Osteocyte (in vitro differentiated cells): ENCODE measurements around the gene CCDC158. TPM values are rescaled to one million over a fixed set of nuclear protein-coding genes. Genes with fewer than 3 reads are reported as not detected.

Experiments
- DNase-seq: peaks from one replicate; pipeline ENCODE4 v3.0.0; 2021; ENCODE audit warnings: mixed read lengths; ENCODE audit not compliant: unreplicated experiment; ENCODE audit errors: extremely low spot score
- H3K27ac Mint-ChIP-seq: one replicate; pipeline ENCODE4 v1.8.0; 2021; ENCODE audit warnings: mild to moderate bottlenecking, mixed read lengths; ENCODE audit not compliant: unreplicated experiment
- H3K27me3 Mint-ChIP-seq: one replicate; pipeline ENCODE4 v1.8.0; 2021; ENCODE audit warnings: mixed read lengths; ENCODE audit not compliant: unreplicated experiment
- H3K36me3 Mint-ChIP-seq: one replicate; pipeline ENCODE4 v1.8.0; 2021; ENCODE audit warnings: mixed read lengths; ENCODE audit not compliant: unreplicated experiment
- H3K4me1 Mint-ChIP-seq: one replicate; pipeline ENCODE4 v1.8.0; 2021; ENCODE audit warnings: mixed read lengths; ENCODE audit not compliant: unreplicated experiment
- H3K4me3 Mint-ChIP-seq: one replicate; pipeline ENCODE4 v1.8.0; 2021; ENCODE audit warnings: mild to moderate bottlenecking, moderate library complexity, mixed read lengths; ENCODE audit not compliant: unreplicated experiment
- H3K9me3 Mint-ChIP-seq: one replicate; pipeline ENCODE4 v1.8.0; 2021; ENCODE audit warnings: mixed read lengths; ENCODE audit not compliant: unreplicated experiment
- total RNA-seq: library from RNA; stranded (reverse); gene quantifications from 2 replicates; pipeline ENCODE4 v1.2.1, GENCODE V29; 2021
- TF ChIP-seq, protein P1 (sequence below): fragments of 200-600 bp; sonication (generic); IDR thresholded peaks from 2 replicates; pipeline ENCODE4 v1.5.0; 2021; ENCODE audit warnings: antibody characterized with exemption, mild to moderate bottlenecking, moderate library complexity

Gene CCDC158
- total RNA-seq, 1 donor from 2014 or later: not detected

DNA sequence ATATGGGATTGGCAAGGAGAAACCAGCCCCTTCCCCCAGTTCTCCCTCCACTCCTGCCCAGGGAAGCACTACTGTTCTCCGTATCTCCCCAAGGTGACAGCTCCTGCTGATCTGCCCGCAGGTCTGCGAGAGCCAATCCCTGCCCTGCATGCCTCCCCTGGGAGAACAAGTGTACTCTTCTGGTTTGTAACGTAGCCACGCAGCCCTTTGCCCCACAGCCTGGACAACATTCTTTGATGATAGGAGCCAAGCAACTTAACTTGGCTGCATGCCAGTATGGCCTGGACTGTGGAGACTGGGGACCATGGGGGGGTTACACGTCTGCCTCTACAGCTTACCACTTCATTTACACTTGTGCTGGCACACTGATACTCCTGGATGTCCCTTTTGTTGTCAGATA, 112.4 kb downstream of the CCDC158 start:
- no peak overlapping the region for H3K27ac Mint-ChIP-seq
- no peaks in the 10 kb centered on the region for H3K27me3 Mint-ChIP-seq
- no peak for DNase-seq
- TF ChIP-seq, protein P1, sequence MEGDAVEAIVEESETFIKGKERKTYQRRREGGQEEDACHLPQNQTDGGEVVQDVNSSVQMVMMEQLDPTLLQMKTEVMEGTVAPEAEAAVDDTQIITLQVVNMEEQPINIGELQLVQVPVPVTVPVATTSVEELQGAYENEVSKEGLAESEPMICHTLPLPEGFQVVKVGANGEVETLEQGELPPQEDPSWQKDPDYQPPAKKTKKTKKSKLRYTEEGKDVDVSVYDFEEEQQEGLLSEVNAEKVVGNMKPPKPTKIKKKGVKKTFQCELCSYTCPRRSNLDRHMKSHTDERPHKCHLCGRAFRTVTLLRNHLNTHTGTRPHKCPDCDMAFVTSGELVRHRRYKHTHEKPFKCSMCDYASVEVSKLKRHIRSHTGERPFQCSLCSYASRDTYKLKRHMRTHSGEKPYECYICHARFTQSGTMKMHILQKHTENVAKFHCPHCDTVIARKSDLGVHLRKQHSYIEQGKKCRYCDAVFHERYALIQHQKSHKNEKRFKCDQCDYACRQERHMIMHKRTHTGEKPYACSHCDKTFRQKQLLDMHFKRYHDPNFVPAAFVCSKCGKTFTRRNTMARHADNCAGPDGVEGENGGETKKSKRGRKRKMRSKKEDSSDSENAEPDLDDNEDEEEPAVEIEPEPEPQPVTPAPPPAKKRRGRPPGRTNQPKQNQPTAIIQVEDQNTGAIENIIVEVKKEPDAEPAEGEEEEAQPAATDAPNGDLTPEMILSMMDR: no peak
- H3K9me3 Mint-ChIP-seq: no peaks in the 10 kb centered on the region
- peaks cover 11% of the 10 kb centered on the region for H3K36me3 Mint-ChIP-seq
- H3K4me3 Mint-ChIP-seq: no peak overlapping the region
- H3K4me1 Mint-ChIP-seq: peaks cover 11% of the 10 kb centered on the region

DNA sequence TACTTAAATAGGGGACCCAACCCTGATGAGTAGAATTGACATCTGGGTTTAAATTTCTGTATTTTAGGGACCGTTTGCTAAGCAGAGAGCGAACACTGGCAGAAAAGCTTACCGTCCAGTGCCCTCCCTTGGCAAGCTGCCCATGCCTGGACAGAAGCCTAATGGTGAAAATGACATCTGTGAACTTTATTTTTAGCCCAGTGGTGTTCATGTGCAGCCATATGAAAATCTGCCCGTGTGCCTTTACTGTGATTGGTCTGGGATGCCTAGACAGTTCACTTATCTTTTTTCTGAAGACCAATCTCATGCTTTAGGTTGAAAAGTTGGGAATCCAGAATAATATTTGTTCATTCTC, 113.3 kb downstream of the CCDC158 start:
- peaks cover 11% of the 10 kb centered on the region for H3K4me1 Mint-ChIP-seq
- no peaks in the 10 kb centered on the region for H3K9me3 Mint-ChIP-seq
- no peak overlapping the region for H3K27ac Mint-ChIP-seq
- H3K36me3 Mint-ChIP-seq: peaks cover 11% of the 10 kb centered on the region
- H3K27me3 Mint-ChIP-seq: no peaks in the 10 kb centered on the region
- DNase-seq: no peak
- H3K4me3 Mint-ChIP-seq: peak overlapping the region; percentile 87
- TF ChIP-seq, protein P1: no peak

DNA sequence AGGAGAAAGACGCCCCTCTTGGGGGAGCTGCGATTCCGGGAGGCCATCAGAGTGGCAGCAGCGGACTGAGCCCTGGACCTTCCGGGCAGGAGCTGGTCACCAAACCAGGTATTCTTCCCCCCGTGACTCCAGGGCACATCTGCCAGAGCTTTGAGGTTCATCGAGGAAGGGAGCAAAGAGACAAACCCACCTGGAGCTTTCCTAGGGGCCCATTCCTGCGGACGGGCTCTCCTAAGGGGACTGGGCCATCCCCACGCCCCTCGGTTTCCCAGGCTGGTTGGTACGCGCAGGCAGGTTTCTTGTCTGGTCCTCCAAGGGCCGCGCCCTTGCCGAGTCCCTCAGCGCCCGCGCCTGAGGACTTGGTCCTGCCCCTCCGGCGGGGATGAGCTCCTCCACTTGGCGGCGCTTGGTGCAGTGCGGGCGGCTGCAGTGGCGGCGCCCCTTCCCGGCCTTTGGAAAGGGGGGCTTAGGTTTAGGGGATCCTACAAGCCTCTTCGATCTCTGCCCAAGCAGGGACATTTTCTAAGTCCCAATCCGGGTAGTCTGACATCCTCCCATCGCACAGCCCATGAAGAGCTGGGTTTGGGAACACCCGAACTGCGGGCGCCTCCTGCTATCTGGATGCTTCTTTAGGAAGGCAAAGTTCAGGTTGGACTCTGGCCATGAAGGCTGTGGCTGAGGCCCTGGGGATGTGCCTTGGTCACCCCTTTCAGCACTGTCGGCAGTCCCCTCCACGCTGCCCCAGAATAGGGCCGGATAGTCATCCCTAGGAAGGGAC, 113.9 kb downstream of the CCDC158 start:
- no peak for DNase-seq
- Mint-ChIP-seq H3K9me3 (no peaks in the 10 kb centered on the region), H3K36me3 (peaks cover 11% of the 10 kb centered on the region), H3K27me3 (no peaks in the 10 kb centered on the region), H3K4me3 (peak overlapping the region; percentile 87), H3K27ac (peak overlapping the region; percentile 89), H3K4me1 (peaks cover 14% of the 10 kb centered on the region)
- TF ChIP-seq, protein P1: peak; percentile 50

DNA sequence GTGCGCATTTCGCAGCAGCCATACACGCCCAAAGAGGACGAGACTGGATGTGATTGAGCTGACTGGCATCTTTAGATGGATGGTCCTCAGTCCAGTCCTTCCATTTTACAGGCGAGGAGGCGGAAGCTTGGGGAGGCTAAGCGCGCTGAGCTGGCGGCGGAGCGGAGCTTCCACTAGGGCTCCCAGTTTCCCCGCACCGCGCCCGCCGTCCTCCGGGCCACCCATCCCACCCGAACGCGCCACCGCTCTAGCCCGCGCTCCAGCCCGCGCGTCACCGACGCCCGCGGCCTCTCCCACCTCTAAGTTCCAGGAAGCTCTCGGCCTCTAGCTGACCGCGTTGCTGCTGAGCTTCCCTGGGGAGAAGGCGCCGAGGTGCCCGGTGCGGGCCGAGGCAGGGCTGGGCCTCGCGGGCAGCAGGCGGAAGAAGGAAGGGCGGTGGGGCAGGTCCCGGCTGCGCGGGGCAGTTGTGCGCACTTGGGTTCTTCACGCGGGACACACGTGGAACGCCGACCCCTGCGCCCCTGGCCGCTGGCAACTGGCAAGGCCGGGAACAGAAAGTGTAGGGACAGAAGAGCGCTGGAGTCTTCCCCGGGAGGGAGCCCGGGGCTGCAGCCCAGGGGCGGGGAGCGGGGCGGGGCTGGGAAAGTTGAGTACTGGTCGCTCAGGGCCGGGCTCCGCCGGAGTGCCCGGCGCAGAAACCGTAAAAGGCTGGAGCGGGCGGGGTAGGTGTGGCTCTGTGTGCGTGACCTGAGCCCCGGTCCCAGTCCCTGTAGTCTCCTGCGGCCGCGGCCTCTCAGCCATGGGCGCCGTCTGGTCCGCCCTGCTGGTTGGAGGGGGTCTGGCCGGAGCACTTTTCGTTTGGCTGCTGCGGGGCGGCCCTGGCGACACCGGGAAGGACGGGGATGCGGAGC, 114.7 kb downstream of the CCDC158 start, which contains the start of gene STBD1:
Gene STBD1, plus strand, starts transcription at position 763 of the 911 bp plus-strand sequence. Its CDS starts 37 bp downstream, at position 800.
- Mint-ChIP-seq H3K4me1 (peaks cover 23% of the 10 kb centered on the region), H3K36me3 (peaks cover 11% of the 10 kb centered on the region), H3K4me3 (peak within 1 kb of the TSS; percentile 87), H3K27ac (peak within 1 kb of the TSS; percentile 89), H3K27me3 (no peaks in the 10 kb centered on the region), H3K9me3 (no peaks in the 10 kb centered on the region)
- DNase-seq: peak; percentile 89
- TF ChIP-seq, protein P1: peak; percentile 6
